Femur (tissue), 1 donor: ENCODE measurements around the gene TMEM185A.
"Not testable (repeated sequence)": the region's sequence is repeated elsewhere in the genome, so short reads cannot be mapped to it uniquely, and the experiment has no call there.

Experiments used
- DNase-seq: peaks from one replicate; pipeline ENCODE4 v3.0.0-alpha.2; 2017

Gene TMEM185A

DNA sequence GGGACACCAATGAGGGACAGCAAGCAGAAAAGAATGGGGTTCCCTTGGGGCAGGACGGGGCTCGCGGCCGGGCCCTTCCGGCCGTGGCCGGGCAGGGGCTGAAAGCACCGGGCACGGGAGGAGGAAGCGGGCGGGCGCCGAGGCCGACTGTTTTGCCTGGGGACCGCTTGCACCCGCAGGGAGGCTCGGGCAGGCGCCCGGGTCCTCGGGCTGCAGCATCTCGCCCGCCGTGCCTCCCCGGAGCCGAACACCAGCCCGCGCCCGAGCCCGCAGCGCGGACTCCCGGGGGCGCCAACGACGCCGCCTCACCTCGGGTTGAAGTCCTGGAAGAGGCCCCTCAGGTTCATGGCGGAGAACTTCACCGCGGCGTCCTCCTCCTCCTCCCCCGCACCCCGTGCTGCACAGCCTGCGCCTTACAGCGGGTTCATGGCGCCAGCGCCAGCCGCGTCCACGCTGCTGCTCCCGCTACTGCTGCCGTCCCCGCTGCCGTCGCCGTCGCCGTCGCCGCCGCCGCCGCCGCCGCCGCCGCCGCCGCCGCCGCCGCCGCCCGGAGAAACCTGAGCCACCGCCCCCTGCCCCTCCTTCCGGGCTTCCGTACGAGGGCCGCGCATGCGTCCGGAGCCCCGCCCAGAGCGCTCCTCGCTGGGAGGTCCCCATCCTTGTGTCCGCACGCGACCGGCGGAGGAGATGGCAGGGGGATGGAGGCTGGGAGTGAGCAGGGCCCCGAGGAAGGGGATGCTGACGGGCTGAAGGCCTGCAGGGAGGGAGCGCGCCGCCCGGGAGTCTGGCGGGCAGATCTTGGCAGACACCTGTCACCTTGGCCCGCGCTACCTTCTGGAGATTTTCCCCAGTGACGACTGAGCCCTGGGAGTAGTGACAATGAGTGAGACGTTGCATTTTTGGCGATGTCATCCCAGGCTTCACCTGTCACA, at the start of gene TMEM185A:
Gene TMEM185A (minus strand): TSS at position 559 of the 932 bp plus-strand sequence. CDS start 212 bp downstream, at position 347.
- DNase-seq = peak; percentile 73

DNA sequence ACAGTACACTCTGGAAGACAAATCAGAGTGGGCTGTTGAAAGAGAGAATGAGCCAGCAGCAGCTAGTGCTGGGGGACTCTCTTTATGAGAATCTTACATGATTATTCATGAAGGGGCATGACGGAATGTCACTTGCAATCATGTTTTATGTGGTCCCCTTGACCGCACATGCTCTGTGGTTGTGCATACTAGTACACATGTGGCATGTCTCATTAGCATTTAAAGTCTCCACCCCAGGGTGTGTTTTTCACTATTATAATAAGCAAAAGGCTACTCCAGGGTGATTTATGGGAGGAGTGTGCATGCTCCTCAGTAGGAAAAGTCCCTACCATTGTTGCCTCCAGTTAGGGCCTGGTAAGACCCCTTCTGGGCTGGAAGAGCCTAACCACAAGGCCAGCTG, 49.6 kb upstream of the TMEM185A start:
- DNase-seq = no peak

DNA sequence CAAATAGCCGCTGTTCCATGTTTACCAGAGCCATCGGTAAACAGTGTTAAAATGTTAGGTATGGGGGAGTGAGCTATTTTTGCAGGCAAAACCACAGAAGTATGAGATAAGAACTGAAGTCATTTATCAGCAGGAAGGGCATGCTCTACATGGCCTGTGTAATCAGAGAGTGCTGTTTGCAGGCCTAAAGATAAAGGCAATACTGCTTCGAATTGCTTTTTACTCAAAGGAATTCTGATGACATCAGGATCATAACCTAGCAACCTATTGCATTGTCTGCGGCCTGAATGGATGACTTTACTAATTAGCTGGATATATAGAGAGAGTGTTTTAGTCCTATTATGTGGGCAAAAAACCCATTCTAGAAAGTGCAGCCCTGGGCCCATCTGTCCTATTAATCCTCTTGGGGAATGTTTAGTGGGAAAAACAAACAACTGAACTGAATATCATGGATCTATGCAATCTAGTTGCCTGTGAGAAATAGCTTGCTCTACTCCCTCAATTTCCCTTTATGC, 47.6 kb upstream of the TMEM185A start:
- not testable (repeated sequence) for DNase-seq

GRCh38 chrX:149675554-149675953, 44.0 kb upstream of the TMEM185A start:
- not testable (repeated sequence) for DNase-seq

DNA sequence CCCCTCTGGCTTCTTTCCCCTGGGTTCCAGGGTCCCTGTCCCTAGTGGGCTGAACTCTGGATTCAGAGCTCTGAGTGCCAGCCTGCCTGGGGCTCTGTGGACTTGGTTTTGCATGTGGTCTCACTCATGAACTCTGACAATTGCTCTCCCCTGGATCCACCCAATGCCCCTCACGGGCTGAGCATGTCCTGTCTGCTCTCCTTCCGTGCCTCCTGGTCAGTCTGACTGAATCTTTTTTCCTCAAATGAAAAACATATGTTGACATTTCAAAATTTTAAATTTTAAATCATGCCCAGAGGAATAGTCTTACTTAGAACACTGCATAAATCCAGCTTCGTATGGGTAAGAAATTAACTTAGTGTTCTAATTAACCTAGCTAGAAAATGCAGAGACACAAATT, 43.5 kb upstream of the TMEM185A start:
- DNase-seq = not testable (repeated sequence)

- not testable (repeated sequence) for DNase-seq
Measured at GRCh38 chrX:149660613-149661012, 29.0 kb upstream of the TMEM185A start.

GRCh38 chrX:149656260-149656884, 24.8 kb upstream of the TMEM185A start:
- DNase-seq = not testable (repeated sequence)

DNA sequence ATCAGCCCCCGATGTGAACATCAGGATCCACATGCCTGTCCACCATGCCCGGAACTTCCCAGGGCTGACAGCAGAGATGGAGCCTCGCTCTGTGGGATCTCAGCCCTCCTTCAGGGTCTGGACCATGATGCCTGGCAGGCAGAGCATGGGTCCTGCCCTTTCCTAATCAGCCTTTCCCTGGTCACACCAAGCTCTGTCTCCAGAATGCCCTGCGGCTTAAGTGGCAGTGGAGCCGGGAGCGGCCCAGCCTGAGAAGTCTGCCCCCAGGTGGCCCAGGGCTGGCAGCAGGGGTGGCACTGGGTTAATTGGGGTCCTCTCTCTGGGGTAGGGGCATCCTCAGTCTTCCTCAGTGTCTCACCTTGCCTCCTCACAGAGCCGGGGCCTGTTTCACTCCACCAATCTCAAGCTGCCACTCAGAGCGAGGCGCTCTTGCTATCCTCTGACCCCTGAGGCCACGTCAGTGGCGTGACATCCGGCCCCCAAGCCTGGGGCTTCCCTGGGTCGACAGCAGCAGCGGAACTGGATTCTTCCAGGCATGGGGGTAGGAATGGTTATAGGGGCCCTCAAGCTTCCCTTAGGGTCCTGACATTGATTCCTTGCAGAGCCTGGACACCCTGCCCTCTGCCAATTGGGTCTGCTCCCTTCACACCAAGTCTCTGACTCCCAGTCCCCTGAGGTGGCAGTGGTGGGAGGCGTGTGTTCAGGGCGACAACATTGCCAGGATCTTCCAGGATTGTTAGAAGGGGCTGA, 20.8 kb upstream of the TMEM185A start:
- no peak for DNase-seq

- DNase-seq = no peak
Measured at GRCh38 chrX:149650162-149650561, 18.6 kb upstream of the TMEM185A start.

DNA sequence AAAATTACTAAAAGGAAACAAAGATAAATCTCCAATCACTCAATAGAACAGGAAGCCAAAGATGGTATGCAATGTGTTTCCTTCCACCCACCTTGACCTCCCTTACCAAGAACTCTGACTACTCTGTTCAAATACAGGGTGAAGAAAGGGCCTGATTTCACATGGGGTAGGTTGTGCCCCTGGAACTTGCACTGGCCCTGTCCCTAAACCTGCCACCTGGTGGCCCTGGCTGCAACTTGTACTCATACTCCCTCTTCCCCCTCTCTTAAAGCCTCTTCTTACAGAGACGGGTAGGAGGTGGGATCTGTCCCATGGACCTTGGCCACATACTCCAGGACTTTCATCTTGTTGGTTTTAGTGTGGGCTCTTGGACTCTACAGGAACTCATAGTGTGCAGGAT, 17.3 kb upstream of the TMEM185A start:
- no peak for DNase-seq

GRCh38 chrX:149647505-149647904, 15.9 kb upstream of the TMEM185A start:
- no peak for DNase-seq

DNA sequence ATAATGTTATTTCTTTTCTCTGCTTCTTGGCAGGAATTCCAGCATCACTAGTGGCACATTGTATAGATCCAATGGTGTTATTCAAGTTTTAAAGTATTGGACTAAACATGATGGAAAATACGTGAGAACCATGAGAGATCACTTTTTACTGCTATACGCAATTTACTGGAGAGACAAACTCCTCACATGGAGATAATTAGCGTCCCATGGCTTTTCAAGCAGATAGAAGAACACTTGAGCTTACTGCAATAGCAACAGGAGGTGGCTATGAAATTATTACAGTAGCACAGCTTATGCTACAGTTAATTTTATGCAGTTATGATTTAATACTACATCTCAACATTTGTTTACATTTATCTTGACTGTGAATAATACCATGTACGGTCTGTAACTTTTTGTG, 11.9 kb upstream of the TMEM185A start:
- no peak for DNase-seq

DNA sequence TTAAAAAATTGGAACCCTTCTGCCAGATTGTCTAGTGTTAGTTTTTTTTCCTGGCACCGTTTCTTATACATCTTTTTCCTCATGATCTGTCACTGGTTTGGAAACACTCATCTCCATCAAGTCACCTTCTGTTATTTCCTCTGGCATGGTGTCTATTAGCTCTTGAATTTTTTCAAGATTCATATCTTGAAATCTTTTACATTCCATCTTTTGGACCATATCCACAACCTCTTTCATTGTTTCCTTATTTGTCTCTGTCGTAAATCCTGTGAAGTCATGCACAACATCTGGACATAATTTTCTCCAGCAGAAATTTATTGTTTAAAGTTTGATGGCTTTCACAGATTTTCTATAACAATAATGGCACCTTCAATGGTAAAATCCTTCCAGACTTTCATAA, 10.2 kb upstream of the TMEM185A start:
- DNase-seq = no peak

GRCh38 chrX:149641432-149641831, 9.8 kb upstream of the TMEM185A start:
- no peak for DNase-seq

GRCh38 chrX:149639568-149639967, 8.0 kb upstream of the TMEM185A start:
- DNase-seq = no peak

GRCh38 chrX:149638860-149639259, 7.3 kb upstream of the TMEM185A start:
- no peak for DNase-seq

GRCh38 chrX:149633511-149633910, 1.9 kb upstream of the TMEM185A start:
- DNase-seq = no peak

DNA sequence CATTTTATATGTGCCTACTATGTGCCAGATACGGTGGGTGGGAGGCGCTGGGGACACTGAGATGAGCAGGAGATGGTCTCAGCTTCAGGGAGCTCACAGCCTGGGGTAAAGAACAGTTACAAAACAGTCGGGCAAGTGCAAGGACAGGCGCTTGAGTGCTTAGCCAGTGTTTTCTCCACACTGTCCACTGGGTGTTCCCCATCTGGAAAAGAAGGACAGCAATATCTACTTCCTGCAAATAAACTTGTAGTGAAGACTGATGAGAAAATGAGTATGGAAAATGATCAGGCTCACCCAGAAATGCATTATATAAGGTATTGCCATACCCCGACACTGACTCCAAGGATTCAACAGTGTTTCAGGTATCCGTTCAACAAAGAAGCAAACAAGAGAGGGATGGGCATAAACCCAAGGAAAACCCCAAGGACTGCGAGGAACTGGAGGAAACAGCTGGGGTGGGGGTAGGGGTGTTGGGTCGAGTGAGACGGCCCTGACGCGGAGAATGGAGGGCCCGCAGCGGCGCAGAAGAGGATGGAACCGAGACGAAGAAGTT, 835 bp downstream of the TMEM185A start:
- peak; percentile 32 for DNase-seq

GRCh38 chrX:149629730-149630387, 1.7 kb downstream of the TMEM185A start:
- DNase-seq = no peak

DNA sequence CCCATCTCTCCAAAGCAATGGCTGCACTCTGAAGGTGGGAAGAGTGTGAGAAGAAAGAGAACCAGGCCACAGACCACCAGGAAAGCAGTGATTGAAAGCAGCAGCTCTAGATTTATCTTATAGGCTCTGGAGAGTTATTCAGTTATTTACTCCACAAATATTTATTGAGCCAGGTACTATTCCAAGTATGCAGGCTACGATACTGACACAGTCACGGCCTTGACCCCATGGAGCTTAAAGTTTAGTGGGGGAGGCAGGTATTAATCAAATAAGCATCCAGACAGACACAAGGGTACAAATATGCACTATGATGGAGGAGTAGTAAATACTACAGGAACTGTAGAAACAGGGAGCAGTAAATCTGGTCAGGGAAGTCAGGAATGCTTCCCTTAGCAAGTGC, 2.8 kb downstream of the TMEM185A start:
- DNase-seq = no peak

DNA sequence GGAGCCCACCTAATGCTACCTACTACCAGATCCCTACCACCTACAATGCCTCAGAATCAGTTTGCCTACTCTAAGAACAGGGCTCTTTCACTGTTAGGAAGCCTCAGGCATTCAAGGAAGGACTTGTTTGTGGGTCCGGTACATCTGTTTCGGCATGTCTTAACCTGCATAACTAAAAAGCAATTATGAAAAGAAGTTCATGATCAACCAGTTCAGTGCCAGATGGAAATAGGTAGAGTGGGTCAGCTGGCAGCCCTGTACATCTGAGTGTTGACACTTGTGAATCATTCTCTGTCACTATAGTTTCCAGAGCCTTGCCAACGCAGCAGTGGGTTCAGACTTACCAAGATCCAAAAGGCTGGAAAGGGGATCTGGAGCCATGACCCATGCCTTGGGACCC, 3.3 kb downstream of the TMEM185A start:
- no peak for DNase-seq

DNA sequence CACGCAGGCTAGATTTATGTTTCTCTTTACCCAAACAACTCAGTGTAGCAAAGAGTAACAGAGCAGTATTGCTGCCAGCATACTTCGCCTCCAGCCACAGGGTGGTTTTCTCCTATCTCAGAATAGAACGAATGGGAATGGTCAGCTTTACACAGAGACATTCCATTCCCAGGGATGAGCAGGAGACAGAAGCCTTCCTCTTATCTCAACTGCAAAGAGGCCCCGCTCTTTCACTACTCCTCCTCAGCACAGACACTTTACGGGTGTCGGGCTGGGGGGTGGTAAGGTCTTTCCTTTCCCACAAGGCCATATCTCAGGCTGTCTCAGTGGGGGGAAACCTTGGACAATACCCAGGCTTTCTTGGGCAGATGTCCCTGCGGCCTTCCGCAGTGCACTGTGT, 4.8 kb downstream of the TMEM185A start:
- DNase-seq = not testable (repeated sequence)
